ENCODE data around the gene CCNJL.

- TF ChIP-seq CTCF (IDR thresholded peaks at IDR 0.05) (no peak), POLR2A (IDR thresholded peaks at IDR 0.05) (no peak)
Measured at GRCh38 chr5:160260881-160261815, 51.2 kb downstream of the CCNJL start.
